Chondrocyte (in vitro differentiated cells): ENCODE data around the gene ATXN7L2. TPM values are rescaled to one million over a fixed set of nuclear protein-coding genes. Genes with fewer than 3 reads are reported as not detected.

Experiments
- DNase-seq: peaks from one replicate; pipeline ENCODE4 v3.0.0; 2021; ENCODE audit warnings: mixed read lengths, low spot score
- H3K27ac Mint-ChIP-seq: one replicate; pipeline ENCODE4 v1.8.0; 2021; ENCODE audit warnings: mild to moderate bottlenecking, moderate library complexity, mixed read lengths; ENCODE audit not compliant: unreplicated experiment
- H3K27me3 Mint-ChIP-seq: 2 replicates; pipeline ENCODE4 v1.8.0; 2021; ENCODE audit warnings: low read depth, mixed read lengths
- H3K36me3 Mint-ChIP-seq: 2 replicates; pipeline ENCODE4 v1.8.0; 2021; ENCODE audit warnings: low read depth, mixed read lengths
- H3K4me1 Mint-ChIP-seq: 2 replicates; pipeline ENCODE4 v1.8.0; 2021; ENCODE audit warnings: low read depth, mild to moderate bottlenecking, mixed read lengths
- H3K4me3 Mint-ChIP-seq: one replicate; pipeline ENCODE4 v1.8.0; 2021; ENCODE audit warnings: mild to moderate bottlenecking, moderate library complexity, mixed read lengths; ENCODE audit not compliant: unreplicated experiment
- H3K9me3 Mint-ChIP-seq: 2 replicates; pipeline ENCODE4 v1.8.0; 2021; ENCODE audit warnings: low read depth, mixed read lengths
- total RNA-seq: library from RNA; stranded (reverse); gene quantifications from 3 replicates; pipeline ENCODE4 v1.2.1, GENCODE V29; 2021
- TF ChIP-seq, protein P1 (sequence below): fragments of 200-600 bp; sonication (generic); IDR thresholded peaks from 2 replicates; pipeline ENCODE4 v1.5.0; 2021; ENCODE audit warnings: antibody characterized with exemption, mild to moderate bottlenecking, moderate library complexity

The ATXN7L2 gene
- total RNA-seq, 1 donor from 2014 or later, result 3.6 TPM

DNA sequence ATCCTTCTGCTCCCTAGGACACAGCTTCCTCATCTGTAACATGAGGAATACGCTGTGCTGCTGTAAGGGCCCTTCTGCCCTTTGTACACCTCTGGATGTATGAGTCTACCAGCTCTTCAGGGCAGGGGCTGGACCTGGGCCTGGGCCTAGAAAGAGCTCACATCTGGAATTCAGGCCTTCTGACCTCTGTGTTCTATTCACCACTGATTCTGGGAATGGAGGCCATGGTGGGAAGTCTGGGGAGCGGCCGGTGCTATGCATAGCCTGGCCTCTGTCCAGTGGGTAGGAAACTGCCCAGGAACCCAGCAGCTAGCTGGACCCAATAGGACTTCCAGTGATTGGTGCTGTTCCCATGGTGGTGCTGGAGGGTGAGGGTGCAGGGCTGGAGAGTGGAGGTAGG, 45.0 kb downstream of the ATXN7L2 start:
- Mint-ChIP-seq H3K4me3 (no peak overlapping the region), H3K9me3 (no peaks in the 10 kb centered on the region), H3K36me3 (no peaks in the 10 kb centered on the region), H3K4me1 (peaks cover 30% of the 10 kb centered on the region), H3K27me3 (peaks cover 8% of the 10 kb centered on the region), H3K27ac (no peak overlapping the region)
- DNase-seq, result no peak
- TF ChIP-seq, protein P1, sequence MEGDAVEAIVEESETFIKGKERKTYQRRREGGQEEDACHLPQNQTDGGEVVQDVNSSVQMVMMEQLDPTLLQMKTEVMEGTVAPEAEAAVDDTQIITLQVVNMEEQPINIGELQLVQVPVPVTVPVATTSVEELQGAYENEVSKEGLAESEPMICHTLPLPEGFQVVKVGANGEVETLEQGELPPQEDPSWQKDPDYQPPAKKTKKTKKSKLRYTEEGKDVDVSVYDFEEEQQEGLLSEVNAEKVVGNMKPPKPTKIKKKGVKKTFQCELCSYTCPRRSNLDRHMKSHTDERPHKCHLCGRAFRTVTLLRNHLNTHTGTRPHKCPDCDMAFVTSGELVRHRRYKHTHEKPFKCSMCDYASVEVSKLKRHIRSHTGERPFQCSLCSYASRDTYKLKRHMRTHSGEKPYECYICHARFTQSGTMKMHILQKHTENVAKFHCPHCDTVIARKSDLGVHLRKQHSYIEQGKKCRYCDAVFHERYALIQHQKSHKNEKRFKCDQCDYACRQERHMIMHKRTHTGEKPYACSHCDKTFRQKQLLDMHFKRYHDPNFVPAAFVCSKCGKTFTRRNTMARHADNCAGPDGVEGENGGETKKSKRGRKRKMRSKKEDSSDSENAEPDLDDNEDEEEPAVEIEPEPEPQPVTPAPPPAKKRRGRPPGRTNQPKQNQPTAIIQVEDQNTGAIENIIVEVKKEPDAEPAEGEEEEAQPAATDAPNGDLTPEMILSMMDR, result no peak

- TF ChIP-seq, protein P1, result no peak
- Mint-ChIP-seq H3K27ac (peak overlapping the region; percentile 61), H3K9me3 (no peaks in the 10 kb centered on the region), H3K4me3 (no peak overlapping the region), H3K4me1 (peaks cover 30% of the 10 kb centered on the region), H3K27me3 (peaks cover 8% of the 10 kb centered on the region), H3K36me3 (no peaks in the 10 kb centered on the region)
- DNase-seq, result no peak
Measured at GRCh38 chr1:109529881-109530456, 46.3 kb downstream of the ATXN7L2 start.

DNA sequence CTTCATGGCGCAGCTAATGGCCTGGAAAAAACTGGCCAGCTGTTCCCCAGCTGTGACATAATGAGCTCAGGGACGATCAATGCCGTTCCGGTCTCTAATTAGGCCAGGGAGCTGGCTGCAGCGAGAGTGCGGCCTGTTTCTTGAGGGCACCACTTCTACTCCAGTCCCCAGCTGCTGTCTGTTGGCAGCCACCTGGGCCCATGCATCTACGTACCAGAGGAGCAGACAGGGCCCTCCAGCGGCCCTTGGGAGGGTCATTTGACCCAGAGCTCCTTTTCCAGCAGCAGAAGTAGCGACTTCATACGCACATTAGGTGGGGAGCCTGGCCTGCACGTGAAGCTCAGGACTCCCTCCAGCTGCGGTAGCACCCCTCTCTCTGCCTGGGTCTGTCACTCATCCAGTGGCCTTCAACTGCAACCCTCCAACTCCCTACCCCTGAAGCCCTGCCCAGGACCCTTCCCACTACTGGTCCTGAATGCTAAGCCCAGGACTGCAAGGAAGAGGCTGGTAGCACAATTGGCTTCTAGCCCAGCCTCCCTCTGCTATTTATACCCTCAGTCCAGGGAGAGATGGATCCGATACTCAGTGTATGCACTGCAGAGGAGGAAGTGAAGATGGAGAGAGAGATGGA, 46.9 kb downstream of the ATXN7L2 start:
- TF ChIP-seq, protein P1, result no peak
- DNase-seq, result no peak
- peaks cover 8% of the 10 kb centered on the region for H3K27me3 Mint-ChIP-seq
- H3K36me3 Mint-ChIP-seq, result no peaks in the 10 kb centered on the region
- H3K9me3 Mint-ChIP-seq, result no peaks in the 10 kb centered on the region
- H3K4me3 Mint-ChIP-seq, result no peak overlapping the region
- peaks cover 30% of the 10 kb centered on the region for H3K4me1 Mint-ChIP-seq
- no peak overlapping the region for H3K27ac Mint-ChIP-seq

- no peaks in the 10 kb centered on the region for H3K36me3 Mint-ChIP-seq
- H3K9me3 Mint-ChIP-seq, result no peaks in the 10 kb centered on the region
- DNase-seq, result no peak
- peak overlapping the region; percentile 29 for H3K27ac Mint-ChIP-seq
- H3K4me1 Mint-ChIP-seq, result peaks cover 30% of the 10 kb centered on the region
- H3K27me3 Mint-ChIP-seq, result peaks cover 4% of the 10 kb centered on the region
- TF ChIP-seq, protein P1, result no peak
- H3K4me3 Mint-ChIP-seq, result no peak overlapping the region
Measured at GRCh38 chr1:109531380-109531779, 47.7 kb downstream of the ATXN7L2 start.

- DNase-seq, result no peak
Measured at GRCh38 chr1:109531826-109532364, 48.2 kb downstream of the ATXN7L2 start.

More at GRCh38 chr1:109531826-109532364, 48.2 kb downstream of the ATXN7L2 start:
- Mint-ChIP-seq H3K9me3 (no peaks in the 10 kb centered on the region), H3K36me3 (no peaks in the 10 kb centered on the region), H3K27me3 (no peaks in the 10 kb centered on the region), H3K4me3 (no peak overlapping the region), H3K27ac (no peak overlapping the region), H3K4me1 (peaks cover 30% of the 10 kb centered on the region)
- TF ChIP-seq, protein P1, result no peak
